IPS DF 4.7 (cell line): Measurements from ENCODE around the gene HTR7.

Source experiments
- DNase-seq: peaks from one replicate; pipeline ENCODE4 v3.0.0-alpha.2; 2013; ENCODE audit warnings: low spot score; ENCODE audit errors: extremely low read depth

HTR7 gene

GRCh38 chr10:90804354-90804753 lies 53.5 kb downstream of the HTR7 start:
- no peak for DNase-seq

DNA sequence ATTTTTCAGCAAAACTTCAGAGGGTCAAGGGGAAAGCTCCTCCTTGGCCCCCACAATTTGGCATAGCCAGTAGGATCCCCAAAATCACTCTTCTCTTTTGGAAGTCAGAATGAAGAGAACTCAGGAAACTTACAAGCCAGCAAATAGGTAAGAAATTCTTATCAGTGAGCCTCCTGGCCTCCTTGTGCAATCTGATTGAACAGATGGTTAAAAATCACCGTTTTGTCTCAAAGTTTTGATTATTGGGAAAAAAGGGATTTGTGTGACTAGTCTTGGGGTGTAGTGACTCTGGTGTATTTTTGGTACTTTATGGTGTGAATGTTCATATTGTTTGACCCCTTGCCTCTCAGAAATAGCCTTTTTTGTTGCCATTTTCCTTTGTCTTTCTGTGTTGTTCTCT lies 56.2 kb downstream of the HTR7 start:
- no peak for DNase-seq

DNA sequence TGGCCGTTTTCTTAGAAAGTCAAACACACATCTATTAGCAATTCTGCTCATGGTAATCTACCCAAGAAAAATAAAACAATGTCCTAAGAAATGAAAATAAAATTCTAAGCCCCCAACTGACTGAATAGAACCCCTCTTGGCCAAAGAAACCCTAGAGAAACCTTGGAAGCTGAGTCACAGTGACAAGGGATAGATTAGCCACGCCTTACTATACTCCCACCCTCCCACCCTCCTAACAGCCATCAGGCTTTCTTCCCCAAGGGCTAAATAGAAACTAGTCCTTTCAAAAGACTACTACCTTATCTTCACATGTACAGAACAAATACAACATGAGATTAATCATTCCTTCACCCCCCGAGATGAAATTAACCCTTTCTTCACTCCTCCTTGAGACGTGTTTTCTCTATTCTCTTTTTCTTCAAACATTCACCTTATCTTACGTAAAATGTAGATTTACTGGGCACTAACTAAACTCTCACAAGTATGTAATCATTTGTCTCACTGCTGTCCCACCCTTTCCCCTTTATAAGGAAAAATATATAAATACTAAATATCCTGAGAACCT lies 57.5 kb downstream of the HTR7 start:
- no peak for DNase-seq

- no peak for DNase-seq
Observed at GRCh38 chr10:90799172-90799571, 58.7 kb downstream of the HTR7 start.

- no peak for DNase-seq
Observed at GRCh38 chr10:90798482-90798881, 59.4 kb downstream of the HTR7 start.

DNA sequence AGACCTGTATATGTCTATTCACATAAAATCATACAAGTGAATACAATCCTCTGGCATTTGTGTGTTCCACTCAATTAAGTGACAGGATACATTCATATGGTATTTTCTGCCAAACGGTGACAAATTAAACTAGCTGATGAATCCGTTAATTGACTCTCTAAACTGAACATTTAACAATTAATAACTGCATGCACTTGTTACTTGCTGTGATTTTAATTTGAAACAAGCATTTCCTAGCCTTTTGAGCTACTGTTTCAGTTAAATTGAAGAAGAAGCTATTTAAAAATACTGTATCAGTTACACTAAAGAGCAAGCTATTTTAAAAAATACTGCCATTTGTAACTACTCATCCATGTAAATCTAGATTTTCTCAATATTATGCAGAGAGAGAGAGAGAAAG lies 67.4 kb downstream of the HTR7 start:
- no peak for DNase-seq

DNA sequence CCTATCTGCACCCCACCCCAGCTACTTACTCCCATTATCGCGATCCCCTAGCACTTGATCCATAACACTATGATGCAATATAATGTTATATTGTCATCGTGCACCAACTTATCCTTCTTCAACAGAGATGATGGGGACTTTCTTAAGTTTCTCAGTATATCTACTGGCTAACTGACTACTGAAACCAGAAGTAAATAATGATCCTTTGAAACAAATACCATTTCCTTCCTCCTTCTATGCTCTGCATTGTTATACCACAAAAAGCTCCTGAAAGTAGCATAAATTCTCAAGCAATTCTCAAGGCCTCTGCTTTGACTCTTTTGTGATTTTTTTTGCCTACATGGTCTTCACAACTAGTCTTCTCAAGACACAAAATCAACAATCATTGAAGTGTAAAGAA lies 68.9 kb downstream of the HTR7 start:
- DNase-seq = no peak

GRCh38 chr10:90788199-90788491 lies 69.7 kb downstream of the HTR7 start:
- no peak for DNase-seq

GRCh38 chr10:90787393-90788198 lies 70.2 kb downstream of the HTR7 start:
- no peak for DNase-seq

- no peak for DNase-seq
Observed at GRCh38 chr10:90785782-90786181, 72.1 kb downstream of the HTR7 start.

GRCh38 chr10:90784771-90785170 lies 73.1 kb downstream of the HTR7 start:
- no peak for DNase-seq

GRCh38 chr10:90780488-90780887 lies 77.4 kb downstream of the HTR7 start:
- DNase-seq = no peak

DNA sequence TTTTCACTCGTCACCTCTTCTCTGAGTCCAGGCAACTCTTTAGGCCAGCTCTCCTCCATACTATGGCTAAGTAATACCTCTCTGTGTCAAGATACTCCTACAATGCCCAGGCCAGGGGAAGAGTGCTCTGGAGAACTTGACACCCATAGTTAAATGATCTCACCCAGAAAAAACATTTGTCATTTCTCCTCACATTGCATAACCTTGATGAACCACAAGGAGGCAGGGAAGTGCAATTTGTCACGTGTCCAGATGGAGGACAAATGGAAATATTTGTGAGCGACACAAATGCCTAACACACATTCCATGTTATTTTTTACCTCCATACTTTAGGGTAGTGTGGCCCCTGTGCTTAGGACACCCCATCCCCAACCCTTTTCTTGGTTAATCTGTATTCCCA lies 78.3 kb downstream of the HTR7 start:
- DNase-seq = peak; percentile 11

DNA sequence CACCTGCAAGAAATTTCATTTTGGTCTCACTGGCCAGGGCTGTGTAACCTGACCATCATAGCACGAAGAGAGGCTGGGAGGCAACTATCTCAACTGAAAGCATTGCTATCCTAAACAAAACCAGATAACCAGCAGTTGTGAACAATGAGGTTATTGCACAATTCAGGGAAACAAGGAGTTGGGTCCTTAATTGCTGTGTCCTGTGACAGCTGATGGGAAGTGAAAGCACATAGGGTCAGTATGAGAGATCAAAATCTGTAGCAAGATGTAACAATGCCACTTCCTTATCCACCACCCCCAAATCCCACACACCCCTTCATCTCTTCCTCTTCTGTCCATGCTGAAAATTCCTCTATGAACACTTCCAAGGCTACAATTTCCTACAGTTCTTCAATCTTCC lies 80.2 kb downstream of the HTR7 start:
- no peak for DNase-seq

GRCh38 chr10:90775351-90776028 lies 82.3 kb downstream of the HTR7 start:
- no peak for DNase-seq

DNA sequence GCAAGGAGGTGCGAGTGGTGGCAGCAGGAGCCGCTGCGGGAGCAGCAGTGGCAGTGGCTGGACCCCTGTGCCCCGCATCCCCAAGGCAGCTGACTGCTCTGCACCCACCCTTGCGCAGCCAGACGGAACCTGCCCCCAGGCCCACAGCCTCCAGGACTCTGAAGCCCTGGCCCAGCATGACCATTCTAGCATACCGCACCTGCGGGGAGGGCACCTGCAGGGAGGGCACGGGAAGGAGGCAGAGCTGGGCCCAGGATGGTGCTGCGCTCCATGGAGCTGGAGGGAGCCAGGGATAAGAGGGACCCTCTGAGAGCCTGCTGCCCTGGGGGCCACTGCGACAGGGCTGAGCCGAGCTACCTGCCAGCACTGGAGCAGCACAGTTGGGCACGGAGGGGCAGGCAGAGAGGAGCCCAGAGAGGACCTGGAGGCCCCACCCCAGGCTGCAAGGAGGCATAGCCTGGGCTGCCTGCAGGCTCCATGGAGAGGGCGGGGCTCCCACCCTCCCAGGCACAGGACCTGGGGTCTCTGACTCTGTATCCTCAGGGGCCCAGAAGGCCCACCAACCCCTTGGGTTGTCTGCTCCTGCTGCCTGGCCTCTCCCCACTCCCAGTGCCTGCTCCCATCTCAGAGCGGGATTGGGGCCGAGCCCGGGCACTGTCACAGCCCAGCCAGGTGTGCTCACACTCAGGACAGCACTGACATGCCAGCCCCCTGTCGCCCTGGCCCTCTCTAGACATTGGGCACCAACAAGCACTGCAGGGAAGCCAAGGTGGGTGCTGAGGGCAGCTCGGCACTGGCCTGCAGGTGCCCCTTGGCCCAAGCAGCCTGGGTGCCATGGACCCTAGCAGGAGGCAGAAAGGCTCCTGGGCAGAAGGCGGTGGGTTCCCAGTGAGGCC lies 87.6 kb downstream of the HTR7 start:
- no peak for DNase-seq

GRCh38 chr10:90751107-90751997 lies 106.5 kb downstream of the HTR7 start:
- DNase-seq = peak; percentile 60

GRCh38 chr10:90746829-90747228 lies 111.0 kb downstream of the HTR7 start:
- no peak for DNase-seq

GRCh38 chr10:90745565-90745964 lies 112.3 kb downstream of the HTR7 start:
- DNase-seq = no peak

GRCh38 chr10:90743291-90743690 lies 114.5 kb downstream of the HTR7 start:
- no peak for DNase-seq
